C4-2B (cell line): ENCODE results near the gene APBA3.

Source experiments
- H3K27ac ChIP-seq: fragments of 450-650 bp; 2 replicates; pipeline ENCODE4 v1.5.1; 2017
- CTCF ChIP-seq: fragments of 450-650 bp; conservative IDR thresholded peaks from 2 replicates; pipeline ENCODE4 v1.5.1; 2017; ENCODE audit warnings: mild to moderate bottlenecking
- ZFX ChIP-seq: fragments of 450-650 bp; IDR thresholded peaks from 2 replicates; pipeline ENCODE4 v1.6.1; 2017

APBA3 gene

GRCh38 chr19:3793799-3794198 is 32.3 kb upstream of the APBA3 start:
- no peak overlapping the region for H3K27ac ChIP-seq
- no peak for TF ChIP-seq CTCF
- TF ChIP-seq ZFX: no peak

- H3K27ac ChIP-seq: no peak overlapping the region
- TF ChIP-seq CTCF: no peak
- no peak for TF ChIP-seq ZFX
These were observed 30.6 kb upstream of the APBA3 start for GRCh38 chr19:3792114-3792513.

DNA sequence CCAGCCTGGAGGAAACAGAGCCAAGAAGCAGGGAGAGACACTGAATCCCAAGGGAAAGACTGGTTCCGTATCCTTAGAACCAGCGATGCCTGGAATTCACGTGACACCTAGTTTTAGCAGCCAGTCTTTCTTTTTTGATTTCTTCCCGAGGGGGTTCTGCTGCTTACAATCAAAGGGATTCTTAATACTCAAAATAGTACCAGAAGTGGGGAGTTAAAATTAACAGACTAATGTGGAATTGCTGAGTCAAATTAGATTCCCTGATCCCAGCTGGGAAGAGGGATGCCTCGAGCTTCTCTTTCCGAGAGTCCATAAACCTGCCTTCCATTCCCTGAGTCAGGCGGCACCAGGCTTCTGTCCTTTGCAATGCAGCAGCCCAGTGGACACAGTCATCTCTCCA is 29.4 kb upstream of the APBA3 start:
- no peak overlapping the region for H3K27ac ChIP-seq
- TF ChIP-seq CTCF (no peak), ZFX (no peak)

DNA sequence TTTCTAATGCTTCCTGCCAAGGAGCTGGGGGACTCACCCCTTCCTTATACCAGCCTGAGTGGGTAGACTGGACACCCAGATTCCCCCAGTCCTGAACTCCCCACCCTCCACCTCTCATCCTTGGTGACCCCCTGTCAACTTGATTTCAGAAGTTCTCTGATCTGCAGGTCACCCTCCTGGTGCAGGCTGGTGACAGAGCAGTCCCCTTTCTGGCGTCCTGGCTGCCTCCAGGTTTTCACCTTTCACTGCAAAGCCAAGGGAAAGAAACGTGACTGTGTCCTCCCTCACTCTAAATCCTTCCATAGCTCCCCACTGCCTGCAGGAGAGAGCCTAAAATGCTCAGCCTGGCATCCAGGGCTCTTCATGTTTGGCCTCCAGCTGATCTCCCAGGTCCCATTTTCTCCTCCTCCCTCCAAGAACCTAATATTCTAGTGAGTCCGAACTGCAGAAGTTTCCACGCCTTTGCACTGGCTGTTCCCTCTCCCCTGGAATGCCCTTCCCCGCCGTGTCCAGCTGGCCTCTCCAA is 28.8 kb upstream of the APBA3 start:
- TF ChIP-seq ZFX (no peak), CTCF (no peak)

DNA sequence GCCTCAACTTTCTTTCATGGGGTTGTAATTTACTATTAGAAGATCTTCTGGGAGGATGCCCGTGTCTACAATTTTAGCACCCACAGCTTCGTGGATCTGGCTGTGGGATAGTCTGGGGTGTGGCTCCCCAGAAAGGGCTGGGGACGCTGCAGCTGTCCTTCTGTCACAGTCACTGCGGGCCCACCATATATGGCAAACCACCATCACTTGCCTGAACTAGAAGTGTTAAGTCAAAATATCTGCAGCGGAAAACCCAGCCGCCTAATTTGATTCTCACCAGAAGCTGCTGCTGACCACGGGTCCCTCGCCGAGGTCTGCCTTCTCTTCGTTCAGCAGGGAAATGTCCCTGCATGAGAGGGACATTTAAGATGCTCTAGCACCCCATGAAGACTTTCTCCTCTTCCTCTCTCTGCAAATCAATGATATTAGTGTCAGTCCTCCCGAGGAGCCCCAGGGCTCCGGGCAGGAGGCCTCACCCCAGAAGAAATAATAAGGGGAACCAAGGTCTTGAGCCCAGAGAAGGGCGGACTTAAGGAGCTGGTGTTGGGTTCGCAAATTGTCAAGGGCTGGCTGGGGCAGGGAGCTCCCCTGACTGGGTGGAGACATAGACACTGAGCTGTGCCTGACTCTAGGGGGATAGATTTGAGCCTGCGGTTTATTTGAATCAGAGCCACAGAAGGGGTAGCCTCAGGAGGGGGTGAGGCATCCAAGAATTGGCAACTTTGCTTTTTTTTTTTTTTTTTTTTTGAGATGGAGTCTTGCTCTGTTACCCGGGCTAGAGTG is 27.7 kb upstream of the APBA3 start:
- TF ChIP-seq CTCF (no peak), ZFX (no peak)
- H3K27ac ChIP-seq: no peak overlapping the region

More for the DNA sequence above, 28.8 kb upstream of the APBA3 start:
- no peak overlapping the region for H3K27ac ChIP-seq

- TF ChIP-seq CTCF (no peak), ZFX (no peak)
- no peak within 1 kb of the TSS for H3K27ac ChIP-seq
These were observed 24.7 kb upstream of the APBA3 start, which contains the start of gene MATK for GRCh38 chr19:3785938-3786824. MATK (minus strand) TSS chr19:3786381; CDS start chr19:3785135, 1,246 bp downstream.

DNA sequence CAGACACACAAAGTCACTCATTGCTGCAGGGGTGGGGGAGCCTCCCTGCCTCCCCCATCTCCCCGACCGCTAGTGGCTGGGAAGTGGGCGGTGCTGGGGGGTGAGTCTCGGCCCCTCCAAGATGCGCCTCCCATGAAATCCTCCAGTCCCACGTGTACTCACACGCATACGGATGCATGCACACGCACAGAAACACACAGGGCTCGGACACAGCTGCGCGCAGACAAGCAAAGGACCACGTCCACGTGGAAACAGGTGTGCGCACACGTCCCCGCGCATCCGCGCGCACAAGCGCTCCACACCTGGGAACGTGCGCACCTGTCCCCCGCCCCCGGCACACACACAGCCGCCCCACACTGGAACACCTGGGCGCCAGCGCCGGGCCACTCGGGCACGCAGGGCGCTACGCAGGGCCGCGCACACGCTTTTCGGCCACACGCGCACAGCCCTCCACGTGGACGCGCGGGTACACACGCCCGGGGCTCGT is 24.0 kb upstream of the APBA3 start:
- H3K27ac ChIP-seq: no peak overlapping the region
- TF ChIP-seq CTCF: no peak
